ENCODE measurements around the gene CCR7.

- TF ChIP-seq, protein P1, sequence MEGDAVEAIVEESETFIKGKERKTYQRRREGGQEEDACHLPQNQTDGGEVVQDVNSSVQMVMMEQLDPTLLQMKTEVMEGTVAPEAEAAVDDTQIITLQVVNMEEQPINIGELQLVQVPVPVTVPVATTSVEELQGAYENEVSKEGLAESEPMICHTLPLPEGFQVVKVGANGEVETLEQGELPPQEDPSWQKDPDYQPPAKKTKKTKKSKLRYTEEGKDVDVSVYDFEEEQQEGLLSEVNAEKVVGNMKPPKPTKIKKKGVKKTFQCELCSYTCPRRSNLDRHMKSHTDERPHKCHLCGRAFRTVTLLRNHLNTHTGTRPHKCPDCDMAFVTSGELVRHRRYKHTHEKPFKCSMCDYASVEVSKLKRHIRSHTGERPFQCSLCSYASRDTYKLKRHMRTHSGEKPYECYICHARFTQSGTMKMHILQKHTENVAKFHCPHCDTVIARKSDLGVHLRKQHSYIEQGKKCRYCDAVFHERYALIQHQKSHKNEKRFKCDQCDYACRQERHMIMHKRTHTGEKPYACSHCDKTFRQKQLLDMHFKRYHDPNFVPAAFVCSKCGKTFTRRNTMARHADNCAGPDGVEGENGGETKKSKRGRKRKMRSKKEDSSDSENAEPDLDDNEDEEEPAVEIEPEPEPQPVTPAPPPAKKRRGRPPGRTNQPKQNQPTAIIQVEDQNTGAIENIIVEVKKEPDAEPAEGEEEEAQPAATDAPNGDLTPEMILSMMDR (IDR thresholded peaks at IDR 0.05), result no peak
- no peak for TF ChIP-seq RAD21 (IDR thresholded peaks at IDR 0.05; ENCODE audit: low read length)
- TF ChIP-seq, protein P2, sequence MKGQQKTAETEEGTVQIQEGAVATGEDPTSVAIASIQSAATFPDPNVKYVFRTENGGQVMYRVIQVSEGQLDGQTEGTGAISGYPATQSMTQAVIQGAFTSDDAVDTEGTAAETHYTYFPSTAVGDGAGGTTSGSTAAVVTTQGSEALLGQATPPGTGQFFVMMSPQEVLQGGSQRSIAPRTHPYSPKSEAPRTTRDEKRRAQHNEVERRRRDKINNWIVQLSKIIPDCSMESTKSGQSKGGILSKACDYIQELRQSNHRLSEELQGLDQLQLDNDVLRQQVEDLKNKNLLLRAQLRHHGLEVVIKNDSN (IDR thresholded peaks at IDR 0.05; ENCODE audit: borderline replicate concordance, low read depth), result no peak
- TF ChIP-seq RFX5 (IDR thresholded peaks at IDR 0.05; ENCODE audit: low read length), result no peak
- no peak for TF ChIP-seq EZH2phosphoT487 (IDR thresholded peaks at IDR 0.05; ENCODE audit: borderline replicate concordance, low read depth)
- no peak for TF ChIP-seq EP300 (IDR thresholded peaks at IDR 0.05; ENCODE audit: borderline replicate concordance in 1 of 2, low read depth in 1 of 2, low read length in 1 of 2)
- no peak for TF ChIP-seq POLR2AphosphoS5 (IDR thresholded peaks at IDR 0.05; ENCODE audit: low read depth, low read length)
- TF ChIP-seq NRF1 (IDR thresholded peaks at IDR 0.05; ENCODE audit: low read depth, low read length), result no peak
- TF ChIP-seq CHD2 (IDR thresholded peaks at IDR 0.05; ENCODE audit: low read length, partially characterized antibody), result no peak
- TF ChIP-seq REST (IDR thresholded peaks at IDR 0.05; ENCODE audit: low read depth, low read length), result no peak
These were observed 31.9 kb upstream of the CCR7 start for GRCh38 chr17:40597156-40597555.

All from SK-N-SH (cell line).